ENCODE measurements around the gene SIL1. TPM values are rescaled to one million over a fixed set of nuclear protein-coding genes. Genes with fewer than 3 reads are reported as not detected.

SIL1 gene
- total and polyA plus RNA-seq, 9 of the 15 experiments (the other 6 are each of a cell fraction or from before 2014, with no cell fraction given): 1.3 to 30.5 (median 18.1) TPM

GRCh38 chr5:139207297-139208000, 9.3 kb upstream of the SIL1 start:
- in situ Hi-C loops (cut with MboI) (no loop called here), intact Hi-C loops (cut with micrococcal nuclease) (no loop called here)
- Histone ChIP-seq H3K27me3 (ENCODE audit: control insufficient read depth in 2 of 2, insufficient read depth in 2 of 2, low read length in 2 of 2) (peaks cover 4 to 20% of the 10 kb centered on the region in 2 experiments; a peak in 1 of 5 replicates), H3K79me2 (ENCODE audit: control insufficient read depth, insufficient read depth, low read length) (no peaks in the 10 kb centered on the region), H3K27ac (ENCODE audit: extremely low read depth, low read depth, low read length) (no peak overlapping the region), H3K4me1 (replicated peaks in 1 of 2; ENCODE audit: control insufficient read depth in 2 of 2, insufficient read depth in 2 of 2, low read length in 2 of 2) (no peaks in the 10 kb centered on the region; a peak in 1 of 5 replicates), H3K9me1 (ENCODE audit: control insufficient read depth, insufficient read depth, low read length) (no peaks in the 10 kb centered on the region), H3K9ac (ENCODE audit: insufficient read depth in 1 of 2, low read depth in 2 of 2, low read length in 2 of 2) (no peak overlapping the region), H3K36me3 (ENCODE audit: control insufficient read depth, insufficient read depth, low read length) (no peaks in the 10 kb centered on the region), H3K4me2 (ENCODE audit: insufficient read depth, low read length) (no peak overlapping the region), H3K4me3 (no peak overlapping the region), H3K9me3 (replicated peaks; ENCODE audit: control insufficient read depth, insufficient read depth, low read depth, low read length) (no peaks in the 10 kb centered on the region), H2AFZ (ENCODE audit: low read depth, low read length) (no peak overlapping the region), H4K20me1 (replicated peaks; ENCODE audit: control insufficient read depth, insufficient read depth, low read length) (no peaks in the 10 kb centered on the region)
- TF ChIP-seq HMG20A (CRISPR knock-in tag; conservative IDR thresholded peaks at IDR 0.05) (no peak), HEY1 (CRISPR knock-in tag; IDR thresholded peaks at IDR 0.05; ENCODE audit: borderline replicate concordance) (0 out of 2 replicates have a peak, but pooled peaks have one; percentile 34), PRDM10 (IDR thresholded peaks at IDR 0.05; ENCODE audit: partially characterized antibody) (peak; percentile 16), KLF1 (tag; IDR thresholded peaks at IDR 0.05) (no peak)
- ChIA-PET POLR2A (interaction anchor here (0.6 to 1.1 kb wide), 3 partner anchors 7 to 102 kb away, joined by 3 to 4 read pairs (median 3); no protein-coding TSS in a partner anchor), CTCF (ENCODE audit: low intra/inter-chr PET ratio) (no interaction called here)
- FAIRE-seq: peak; percentile 40
- no peak for ATAC-seq
- DNase-seq (ENCODE audit: extremely low read depth in 1 of 4, low spot score in 3 of 4): no peak
- BruUV-seq (replicated peaks): no TSS peak
- WGBS (ENCODE audit: insufficient coverage, low coverage, missing lambda C conversion rate): 30% methylated on average over 3 of the region's 3 CpGs
